Measurements from ENCODE around the gene IP6K2.
A peak's percentile ranks its signal among the peaks of the same experiment; 100 is the strongest.

Gene IP6K2

GRCh38 chr3:48651771-48652170 lies 65.2 kb downstream of the IP6K2 start:
- no peak overlapping the region for H3K4me3 Mint-ChIP-seq
- ATAC-seq, result no peak
- no peak for DNase-seq (ENCODE audit: low spot score in 2 of 2)
- H3K4me1 Mint-ChIP-seq, result peaks cover 18% of the 10 kb centered on the region
- no peaks in the 10 kb centered on the region for H3K9me3 Mint-ChIP-seq
- H3K36me3 Mint-ChIP-seq, result peaks cover 19% of the 10 kb centered on the region
- H3K27ac Mint-ChIP-seq, result no peak overlapping the region

GRCh38 chr3:48650723-48651122 lies 66.3 kb downstream of the IP6K2 start:
- peaks cover 22% of the 10 kb centered on the region for H3K36me3 Mint-ChIP-seq
- no peaks in the 10 kb centered on the region for H3K9me3 Mint-ChIP-seq
- DNase-seq (ENCODE audit: low spot score in 2 of 2) (no peak), ATAC-seq (no peak)
- H3K4me3 Mint-ChIP-seq, result no peak overlapping the region
- H3K27ac Mint-ChIP-seq, result no peak overlapping the region
- peaks cover 15% of the 10 kb centered on the region for H3K4me1 Mint-ChIP-seq

- no peak overlapping the region for H3K4me3 Mint-ChIP-seq
- no peak for DNase-seq (ENCODE audit: low spot score in 2 of 2)
- H3K9me3 Mint-ChIP-seq, result no peaks in the 10 kb centered on the region
- no peaks in the 10 kb centered on the region for H3K4me1 Mint-ChIP-seq
- ATAC-seq, result no peak
- H3K27ac Mint-ChIP-seq, result no peak overlapping the region
- H3K36me3 Mint-ChIP-seq, result peaks cover 15% of the 10 kb centered on the region
Measured at GRCh38 chr3:48648188-48648850, 68.7 kb downstream of the IP6K2 start.

GRCh38 chr3:48647714-48648113 lies 69.3 kb downstream of the IP6K2 start:
- Mint-ChIP-seq H3K9me3 (no peaks in the 10 kb centered on the region), H3K36me3 (peaks cover 9% of the 10 kb centered on the region), H3K4me3 (no peak overlapping the region), H3K27ac (no peak overlapping the region), H3K4me1 (no peaks in the 10 kb centered on the region)
- DNase-seq (ENCODE audit: low spot score in 2 of 2), result no peak
- no peak for ATAC-seq

DNA sequence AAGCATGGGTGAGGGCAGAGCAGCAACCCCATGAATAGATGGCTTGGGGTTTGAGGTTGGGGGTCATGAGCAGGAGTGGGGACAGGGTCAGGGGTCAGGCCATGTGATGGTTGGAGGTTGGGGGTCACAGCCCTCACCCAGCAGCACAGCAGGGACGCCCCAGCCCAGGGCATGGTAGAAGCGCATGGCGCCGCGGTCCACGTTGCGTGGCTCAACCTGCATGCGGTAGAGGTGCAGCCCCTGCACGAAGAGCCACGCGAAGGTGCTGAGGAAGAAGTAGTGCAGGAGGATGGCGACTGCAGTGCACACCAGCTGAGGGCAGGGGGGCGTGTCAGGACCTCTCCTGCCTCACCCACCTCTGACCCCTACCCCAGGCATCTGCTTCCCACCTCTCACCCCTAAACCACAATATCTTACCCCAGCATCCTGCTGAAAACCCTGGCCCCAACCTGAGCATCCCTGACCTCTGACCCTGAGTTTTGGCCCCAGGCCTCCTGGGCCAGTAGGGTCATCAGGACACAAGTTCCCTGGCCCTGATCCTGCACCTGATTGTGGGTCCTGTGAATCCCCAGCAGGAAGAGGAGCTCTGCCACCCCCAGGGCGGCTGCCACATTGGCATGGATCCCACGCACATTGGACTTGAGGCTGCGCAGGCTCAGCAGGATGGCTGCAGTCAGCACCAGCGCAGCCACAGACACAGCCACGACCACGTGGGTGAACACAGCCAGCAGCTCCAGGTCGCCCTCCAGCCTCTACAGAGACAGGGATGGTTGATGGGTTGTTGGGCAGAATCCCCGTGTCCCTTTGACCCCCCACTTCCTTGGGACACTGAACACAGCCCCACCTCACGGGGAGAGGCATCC lies 71.9 kb downstream of the IP6K2 start:
- DNase-seq (ENCODE audit: low spot score in 2 of 2), result no peak
- no peaks in the 10 kb centered on the region for H3K9me3 Mint-ChIP-seq
- H3K4me1 Mint-ChIP-seq, result no peaks in the 10 kb centered on the region
- peaks cover 14% of the 10 kb centered on the region for H3K36me3 Mint-ChIP-seq
- ATAC-seq, result no peak
- H3K4me3 Mint-ChIP-seq, result no peak overlapping the region
- H3K27ac Mint-ChIP-seq, result no peak overlapping the region

DNA sequence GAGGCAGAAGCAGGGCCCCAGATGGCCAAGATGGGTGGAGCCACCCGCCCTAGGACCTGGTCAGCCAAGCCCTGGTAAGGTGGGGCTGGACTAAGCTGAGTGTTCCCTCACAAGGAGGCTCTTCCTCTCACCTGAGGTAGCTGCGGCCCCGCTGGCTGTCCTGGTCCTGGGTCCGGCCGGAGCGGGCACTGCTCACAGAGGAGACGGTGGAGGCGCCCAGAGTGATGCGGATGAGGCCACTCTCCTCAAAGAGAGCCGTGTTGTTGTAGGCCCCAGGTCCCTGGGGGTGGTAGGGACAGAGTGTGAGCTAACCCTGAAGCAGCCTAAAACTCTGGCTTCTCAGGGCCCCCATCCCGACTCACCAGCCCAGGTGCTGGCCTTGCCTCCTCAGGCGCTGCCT lies 74.4 kb downstream of the IP6K2 start:
- no peak for ATAC-seq
- DNase-seq (ENCODE audit: low spot score in 2 of 2), result no peak
- Mint-ChIP-seq H3K4me1 (no peaks in the 10 kb centered on the region), H3K27ac (peak overlapping the region; percentile 66), H3K9me3 (no peaks in the 10 kb centered on the region), H3K4me3 (no peak overlapping the region), H3K36me3 (peaks cover 21% of the 10 kb centered on the region)

DNA sequence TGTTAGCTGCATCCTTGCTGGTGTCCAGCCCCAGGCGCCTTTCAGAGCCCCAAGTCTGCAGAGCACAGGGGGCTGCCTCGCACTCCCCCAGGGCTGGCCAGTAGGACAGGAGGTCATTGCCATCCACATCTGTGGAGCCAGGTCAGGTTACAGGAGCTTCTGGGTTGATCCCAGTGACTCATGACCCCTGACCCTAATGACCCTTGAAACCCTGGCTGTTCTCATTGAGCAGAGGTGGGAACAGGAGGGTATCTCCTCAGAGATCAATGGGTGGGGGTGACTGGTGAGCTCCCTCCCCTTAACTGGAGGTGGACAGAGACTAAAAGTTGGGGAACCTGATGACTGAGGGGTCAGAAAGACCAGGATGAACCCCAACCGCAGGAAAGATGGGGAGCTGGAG lies 75.6 kb downstream of the IP6K2 start:
- no peaks in the 10 kb centered on the region for H3K9me3 Mint-ChIP-seq
- no peak for ATAC-seq
- no peak overlapping the region for H3K27ac Mint-ChIP-seq
- peaks cover 17% of the 10 kb centered on the region for H3K36me3 Mint-ChIP-seq
- DNase-seq (ENCODE audit: low spot score in 2 of 2), result no peak
- no peak overlapping the region for H3K4me3 Mint-ChIP-seq
- no peaks in the 10 kb centered on the region for H3K4me1 Mint-ChIP-seq

DNA sequence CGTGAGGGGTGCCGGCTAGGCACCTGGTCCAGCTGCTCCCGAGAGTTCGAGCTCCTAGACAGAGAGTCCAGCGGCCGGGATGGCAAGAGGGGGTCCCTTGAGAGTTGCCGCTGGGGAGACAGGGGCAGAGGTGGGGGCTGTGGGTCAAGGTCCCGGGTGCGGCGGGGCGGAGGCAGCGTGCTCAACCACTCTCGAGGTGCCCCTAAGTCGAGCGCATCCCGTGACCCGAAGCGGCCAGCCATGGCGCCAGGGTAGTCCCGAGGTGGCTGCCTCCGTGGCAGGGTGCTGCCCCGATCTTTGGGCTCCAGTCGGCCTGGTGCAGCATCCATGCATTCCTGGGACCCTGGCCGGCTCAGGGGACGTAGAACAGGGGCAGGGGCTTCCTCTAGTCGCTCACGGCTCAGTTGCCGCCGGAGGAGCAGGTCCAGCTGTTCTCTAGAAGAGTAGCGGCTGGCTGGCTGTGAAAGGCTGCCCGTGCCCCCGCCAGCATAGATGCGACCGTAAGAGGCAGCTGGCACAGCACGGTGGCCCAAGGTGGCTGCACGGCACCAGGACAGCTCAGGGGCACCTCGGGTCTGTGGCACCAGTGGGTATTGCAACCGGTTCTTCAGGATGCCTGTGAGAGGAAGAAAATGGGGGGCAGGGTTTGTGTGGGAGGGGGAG lies 76.9 kb downstream of the IP6K2 start:
- Mint-ChIP-seq H3K4me3 (no peak overlapping the region), H3K4me1 (no peaks in the 10 kb centered on the region), H3K36me3 (peaks cover 17% of the 10 kb centered on the region), H3K9me3 (no peaks in the 10 kb centered on the region), H3K27ac (no peak overlapping the region)
- no peak for ATAC-seq
- DNase-seq (ENCODE audit: low spot score in 2 of 2), result no peak
